ENCODE data around the gene KRT34. TPM values are rescaled to one million over a fixed set of nuclear protein-coding genes. Genes with fewer than 3 reads are reported as not detected.

Gene KRT34
- polyA plus RNA-seq, 1 donor from 2014 or later: not detected

- no peak overlapping the region for H3K9ac ChIP-seq (ENCODE audit: low read length)
- H3F3A ChIP-seq (ENCODE audit: insufficient read depth, low read length, poor library complexity, severe bottlenecking): no peaks in the 10 kb centered on the region
- no peaks in the 10 kb centered on the region for H3K9me3 ChIP-seq (ENCODE audit: low read length)
- TF ChIP-seq EP300 (conservative IDR thresholded peaks at IDR 0.05; ENCODE audit: poor library complexity, severe bottlenecking) (no peak), RAD21 (conservative IDR thresholded peaks at IDR 0.05) (no peak), POLR2AphosphoS5 (IDR thresholded peaks at IDR 0.05) (no peak), CTCF (IDR thresholded peaks at IDR 0.05; ENCODE audit: poor library complexity, severe bottlenecking) (no peak), TAF1 (IDR thresholded peaks at IDR 0.05; ENCODE audit: low read depth) (no peak), EZH2 (IDR thresholded peaks at IDR 0.05; ENCODE audit: borderline replicate concordance, insufficient read depth, low read length, poor library complexity, severe bottlenecking) (no peak), REST (IDR thresholded peaks at IDR 0.05; ENCODE audit: borderline replicate concordance) (no peak)
- H3K27ac ChIP-seq (ENCODE audit: low read length): no peak overlapping the region
- no peaks in the 10 kb centered on the region for H3K27me3 ChIP-seq (ENCODE audit: insufficient read depth, low read depth, low read length)
- no peaks in the 10 kb centered on the region for H3K36me3 ChIP-seq (ENCODE audit: insufficient read depth, low read length)
- H3K4me2 ChIP-seq (ENCODE audit: low read length): no peak overlapping the region
- no peaks in the 10 kb centered on the region for H4K20me1 ChIP-seq (ENCODE audit: insufficient read depth)
- no peak overlapping the region for H3K4me3 ChIP-seq (ENCODE audit: low read length)
- H3K79me2 ChIP-seq (replicated peaks; ENCODE audit: insufficient read depth, low read length): no peaks in the 10 kb centered on the region
- no peak overlapping the region for H2AFZ ChIP-seq (ENCODE audit: low read depth, low read length)
- no peaks in the 10 kb centered on the region for H3K9me2 ChIP-seq (ENCODE audit: insufficient read depth, low read length)
Measured at GRCh38 chr17:41363881-41364280, 18.2 kb downstream of the KRT34 start.

GRCh38 chr17:41360296-41360995 lies 21.7 kb downstream of the KRT34 start:
- no peaks in the 10 kb centered on the region for H3K79me2 ChIP-seq (replicated peaks; ENCODE audit: insufficient read depth, low read length)
- H3K9ac ChIP-seq (ENCODE audit: low read length): no peak overlapping the region
- H3K27ac ChIP-seq (ENCODE audit: low read length): no peak overlapping the region
- H3K27me3 ChIP-seq (ENCODE audit: insufficient read depth, low read depth, low read length): no peaks in the 10 kb centered on the region
- no peak overlapping the region for H3K4me2 ChIP-seq (ENCODE audit: low read length)
- no peaks in the 10 kb centered on the region for H4K20me1 ChIP-seq (ENCODE audit: insufficient read depth)
- H3K4me3 ChIP-seq (ENCODE audit: low read length): no peak overlapping the region
- no peaks in the 10 kb centered on the region for H3F3A ChIP-seq (ENCODE audit: insufficient read depth, low read length, poor library complexity, severe bottlenecking)
- H3K9me3 ChIP-seq (ENCODE audit: low read length): no peaks in the 10 kb centered on the region
- TF ChIP-seq CTCF (IDR thresholded peaks at IDR 0.05; ENCODE audit: poor library complexity, severe bottlenecking) (no peak), REST (IDR thresholded peaks at IDR 0.05; ENCODE audit: borderline replicate concordance) (no peak), RAD21 (conservative IDR thresholded peaks at IDR 0.05) (no peak), EZH2 (IDR thresholded peaks at IDR 0.05; ENCODE audit: borderline replicate concordance, insufficient read depth, low read length, poor library complexity, severe bottlenecking) (no peak), TAF1 (IDR thresholded peaks at IDR 0.05; ENCODE audit: low read depth) (no peak), MXI1 (conservative IDR thresholded peaks at IDR 0.05; ENCODE audit: poor library complexity, severe bottlenecking) (no peak), POLR2AphosphoS5 (IDR thresholded peaks at IDR 0.05) (no peak), SMC3 (conservative IDR thresholded peaks at IDR 0.05; ENCODE audit: poor library complexity) (no peak), EP300 (conservative IDR thresholded peaks at IDR 0.05; ENCODE audit: poor library complexity, severe bottlenecking) (no peak)
- no peak overlapping the region for H2AFZ ChIP-seq (ENCODE audit: low read depth, low read length)
- H3K9me2 ChIP-seq (ENCODE audit: insufficient read depth, low read length): no peaks in the 10 kb centered on the region
- no peaks in the 10 kb centered on the region for H3K36me3 ChIP-seq (ENCODE audit: insufficient read depth, low read length)
